H1 (cell line): ENCODE results near the gene RARB.

Source experiments
- CREB1 ChIP-seq: IDR thresholded peaks from 2 replicates; pipeline ENCODE4 v1.6.1; 2012; ENCODE audit warnings: inconsistent platforms
- EP300 ChIP-seq, 2 experiments: IDR thresholded peaks; 1 replicate in 1 of 2; 2 replicates in 1 of 2; pipeline ENCODE4 v1.6.1; 2011 to 2012; ENCODE audit warnings: low read depth in 2 of 2, low read length in 2 of 2, mild to moderate bottlenecking in 2 of 2, borderline replicate concordance in 1 of 2, inconsistent platforms in 1 of 2, moderate library complexity in 1 of 2
- FOSL1 ChIP-seq: IDR thresholded peaks from 2 replicates; pipeline ENCODE4 v1.6.1; 2011; ENCODE audit warnings: mild to moderate bottlenecking, low read depth, low read length, moderate library complexity; ENCODE audit not compliant: insufficient read depth
- KDM5A ChIP-seq: fragments of 200-600 bp; IDR thresholded peaks from 2 replicates; pipeline ENCODE4 v1.7.1; 2012; ENCODE audit warnings: mild to moderate bottlenecking, low read length, inconsistent platforms, mixed read lengths
- POLR2AphosphoS5 ChIP-seq: IDR thresholded peaks from 2 replicates; pipeline ENCODE4 v1.6.1; 2011; ENCODE audit warnings: low read depth, low read length
- RNF2 ChIP-seq: fragments of 200-900, 300-1000 bp; sonication (generic); IDR thresholded peaks from 2 replicates; pipeline ENCODE4 v1.7.1; 2016; ENCODE audit warnings: borderline replicate concordance, low read depth, mild to moderate bottlenecking, antibody characterized with exemption, low read length; ENCODE audit not compliant: poor library complexity, severe bottlenecking; ENCODE audit errors: missing control alignments
- SP1 ChIP-seq: IDR thresholded peaks from 2 replicates; pipeline ENCODE4 v1.6.1; 2011; ENCODE audit warnings: low read depth, low read length
- TF ChIP-seq, protein P1 (sequence below), 3 experiments: IDR thresholded peaks; 1 replicate in 2 of 3; 2 replicates in 1 of 3; pipeline versions ENCODE4 v1.5.1 to v1.6.1; 2011; ENCODE audit warnings: low read length in 3 of 3, mild to moderate bottlenecking in 3 of 3, inconsistent platforms in 2 of 3, low read depth in 1 of 3, moderate library complexity in 1 of 3; ENCODE audit not compliant: insufficient read depth in 1 of 3; ENCODE audit errors: control extremely low read depth in 1 of 3

DNA sequence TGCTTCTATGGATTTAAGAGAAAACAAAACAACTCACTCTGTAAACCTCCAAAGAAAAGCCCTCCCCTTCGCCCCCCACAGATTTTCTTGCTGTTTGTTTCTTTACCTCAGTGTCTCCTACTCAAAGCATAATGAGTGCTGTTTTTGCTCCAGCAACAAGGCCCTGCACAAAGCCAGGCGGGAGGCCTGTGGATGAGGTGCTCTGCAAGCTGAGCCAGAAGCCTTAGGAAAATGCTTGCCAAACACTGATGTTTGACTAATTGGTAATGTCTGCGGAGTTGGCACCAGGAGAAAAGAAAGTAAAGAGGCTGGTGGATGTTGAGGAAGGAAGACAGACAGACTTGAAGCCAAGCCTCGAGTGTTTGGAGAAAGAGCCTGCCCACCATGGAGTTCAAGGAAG, 99.7 kb downstream of the RARB start:
- no peak for TF ChIP-seq CREB1
- no peak for TF ChIP-seq FOSL1
- TF ChIP-seq, protein P1, sequence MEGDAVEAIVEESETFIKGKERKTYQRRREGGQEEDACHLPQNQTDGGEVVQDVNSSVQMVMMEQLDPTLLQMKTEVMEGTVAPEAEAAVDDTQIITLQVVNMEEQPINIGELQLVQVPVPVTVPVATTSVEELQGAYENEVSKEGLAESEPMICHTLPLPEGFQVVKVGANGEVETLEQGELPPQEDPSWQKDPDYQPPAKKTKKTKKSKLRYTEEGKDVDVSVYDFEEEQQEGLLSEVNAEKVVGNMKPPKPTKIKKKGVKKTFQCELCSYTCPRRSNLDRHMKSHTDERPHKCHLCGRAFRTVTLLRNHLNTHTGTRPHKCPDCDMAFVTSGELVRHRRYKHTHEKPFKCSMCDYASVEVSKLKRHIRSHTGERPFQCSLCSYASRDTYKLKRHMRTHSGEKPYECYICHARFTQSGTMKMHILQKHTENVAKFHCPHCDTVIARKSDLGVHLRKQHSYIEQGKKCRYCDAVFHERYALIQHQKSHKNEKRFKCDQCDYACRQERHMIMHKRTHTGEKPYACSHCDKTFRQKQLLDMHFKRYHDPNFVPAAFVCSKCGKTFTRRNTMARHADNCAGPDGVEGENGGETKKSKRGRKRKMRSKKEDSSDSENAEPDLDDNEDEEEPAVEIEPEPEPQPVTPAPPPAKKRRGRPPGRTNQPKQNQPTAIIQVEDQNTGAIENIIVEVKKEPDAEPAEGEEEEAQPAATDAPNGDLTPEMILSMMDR (IDR thresholded peaks at IDR 0.05; ENCODE audit: control extremely low read depth in 1 of 3, insufficient read depth in 1 of 3, low read depth in 1 of 3, low read length in 3 of 3) = no peak
- no peak for TF ChIP-seq EP300 (IDR thresholded peaks at IDR 0.05; ENCODE audit: borderline replicate concordance in 1 of 2, low read depth in 2 of 2, low read length in 2 of 2)
- TF ChIP-seq POLR2AphosphoS5 = no peak
- no peak for TF ChIP-seq SP1
- no peak for TF ChIP-seq KDM5A
- no peak for TF ChIP-seq RNF2
